NCI-H2171 treated with DMSO at 0.1 percent for 48 hours (cell line): ENCODE measurements around the gene HTR4.

ENCODE experiments used
- DNase-seq: peaks from one replicate; lab custom pipeline; 2025; lab: John Stamatoyannopoulos, UW

The HTR4 gene

GRCh38 chr5:148607406-148607805 lies 46.9 kb downstream of the HTR4 start:
- DNase-seq: no peak

- no peak for DNase-seq
These were observed 48.0 kb downstream of the HTR4 start for GRCh38 chr5:148606296-148606695.

GRCh38 chr5:148599187-148599586 lies 55.1 kb downstream of the HTR4 start:
- no peak for DNase-seq

GRCh38 chr5:148595697-148596096 lies 58.6 kb downstream of the HTR4 start:
- no peak for DNase-seq

GRCh38 chr5:148586796-148587195 lies 67.5 kb downstream of the HTR4 start:
- DNase-seq: no peak

- DNase-seq: no peak
These were observed 68.3 kb downstream of the HTR4 start for GRCh38 chr5:148585988-148586387.

GRCh38 chr5:148584103-148584502 lies 70.2 kb downstream of the HTR4 start:
- DNase-seq: no peak

GRCh38 chr5:148583421-148583965 lies 70.8 kb downstream of the HTR4 start:
- DNase-seq: no peak

- no peak for DNase-seq
These were observed 80.2 kb downstream of the HTR4 start for GRCh38 chr5:148574167-148574566.

GRCh38 chr5:148573374-148573773 lies 81.0 kb downstream of the HTR4 start:
- DNase-seq: no peak

GRCh38 chr5:148569948-148570347 lies 84.4 kb downstream of the HTR4 start:
- DNase-seq: no peak

- no peak for DNase-seq
These were observed 89.2 kb downstream of the HTR4 start for GRCh38 chr5:148565148-148565547.

- DNase-seq: no peak
These were observed 91.3 kb downstream of the HTR4 start for GRCh38 chr5:148563021-148563420.

- DNase-seq: no peak
These were observed 92.5 kb downstream of the HTR4 start for GRCh38 chr5:148561801-148562311.

- DNase-seq: no peak
These were observed 94.9 kb downstream of the HTR4 start for GRCh38 chr5:148559461-148559860.

- no peak for DNase-seq
These were observed 95.4 kb downstream of the HTR4 start for GRCh38 chr5:148558892-148559291.

- no peak for DNase-seq
These were observed 97.5 kb downstream of the HTR4 start for GRCh38 chr5:148556835-148557234.

- DNase-seq: no peak
These were observed 99.7 kb downstream of the HTR4 start for GRCh38 chr5:148554621-148555020.

GRCh38 chr5:148543727-148544126 lies 110.6 kb downstream of the HTR4 start:
- no peak for DNase-seq

- DNase-seq: no peak
These were observed 111.5 kb downstream of the HTR4 start for GRCh38 chr5:148542812-148543211.

- DNase-seq: no peak
These were observed 113.1 kb downstream of the HTR4 start for GRCh38 chr5:148541054-148541835.

GRCh38 chr5:148540647-148541046 lies 113.7 kb downstream of the HTR4 start:
- DNase-seq: no peak

GRCh38 chr5:148539851-148540250 lies 114.5 kb downstream of the HTR4 start:
- no peak for DNase-seq

- DNase-seq: no peak
These were observed 119.1 kb downstream of the HTR4 start for GRCh38 chr5:148535190-148535589.
